ENCODE measurements around the gene NHSL1. TPM values are rescaled to one million over a fixed set of nuclear protein-coding genes. Genes with fewer than 3 reads are reported as not detected.
A peak's percentile ranks its signal among the peaks of the same experiment; 100 is the strongest.

The NHSL1 gene
- total and polyA plus RNA-seq, 9 of the 15 experiments (the other 6 are each of a cell fraction or from before 2014, with no cell fraction given) = 0.09 to 0.20 TPM; not detected in 7

DNA sequence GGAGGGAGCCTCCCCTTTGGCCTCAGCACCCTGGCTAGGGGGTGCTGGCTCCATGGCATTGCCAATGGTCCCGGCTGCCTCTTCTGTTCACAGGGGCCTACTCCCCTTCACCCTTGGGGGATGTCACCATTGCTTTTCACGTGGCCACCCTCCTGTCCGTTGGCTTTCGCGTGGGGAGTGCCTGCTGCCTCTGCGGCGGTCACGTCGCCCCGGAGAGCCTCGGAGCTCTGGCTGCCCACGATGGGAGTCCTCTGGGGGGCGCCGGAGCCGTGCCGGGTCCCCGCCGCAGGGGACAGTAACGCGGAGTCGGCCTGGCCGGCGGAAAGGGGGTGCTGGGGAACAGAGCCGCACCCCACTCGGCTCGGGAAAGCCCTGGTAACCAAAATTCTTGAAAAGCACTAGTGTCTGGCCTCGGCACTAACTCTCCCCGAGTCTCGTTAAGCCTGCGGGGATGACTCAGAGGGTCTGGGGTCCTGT, 95.9 kb downstream of the NHSL1 start (continued):
- TF ChIP-seq PHF8 (IDR thresholded peaks at IDR 0.05; ENCODE audit: borderline replicate concordance, low read length) = no peak
- no peak for TF ChIP-seq ZEB2 (IDR thresholded peaks at IDR 0.05)
- TF ChIP-seq DDX20 (tag; IDR thresholded peaks at IDR 0.05; ENCODE audit: low read depth) = no peak
- TF ChIP-seq, protein P1, sequence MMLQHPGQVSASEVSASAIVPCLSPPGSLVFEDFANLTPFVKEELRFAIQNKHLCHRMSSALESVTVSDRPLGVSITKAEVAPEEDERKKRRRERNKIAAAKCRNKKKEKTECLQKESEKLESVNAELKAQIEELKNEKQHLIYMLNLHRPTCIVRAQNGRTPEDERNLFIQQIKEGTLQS (IDR thresholded peaks at IDR 0.05) = peak; percentile 52; the same call in 1 of the 2 replicates
- TF ChIP-seq, protein P1 (CRISPR knock-in tag; conservative IDR thresholded peaks at IDR 0.05) = no peak
- no peak for TF ChIP-seq NFIC (IDR thresholded peaks at IDR 0.05)
- TF ChIP-seq, protein P2, sequence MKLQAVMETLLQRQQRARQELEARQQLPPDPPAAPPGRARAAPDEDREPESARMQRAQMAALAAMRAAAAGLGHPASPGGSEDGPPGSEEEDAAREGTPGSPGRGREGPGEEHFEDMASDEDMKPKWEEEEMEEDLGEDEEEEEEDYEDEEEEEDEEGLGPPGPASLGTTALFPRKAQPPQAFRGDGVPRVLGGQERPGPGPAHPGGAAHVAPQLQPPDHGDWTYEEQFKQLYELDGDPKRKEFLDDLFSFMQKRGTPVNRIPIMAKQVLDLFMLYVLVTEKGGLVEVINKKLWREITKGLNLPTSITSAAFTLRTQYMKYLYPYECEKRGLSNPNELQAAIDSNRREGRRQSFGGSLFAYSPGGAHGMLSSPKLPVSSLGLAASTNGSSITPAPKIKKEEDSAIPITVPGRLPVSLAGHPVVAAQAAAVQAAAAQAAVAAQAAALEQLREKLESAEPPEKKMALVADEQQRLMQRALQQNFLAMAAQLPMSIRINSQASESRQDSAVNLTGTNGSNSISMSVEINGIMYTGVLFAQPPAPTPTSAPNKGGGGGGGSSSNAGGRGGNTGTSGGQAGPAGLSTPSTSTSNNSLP (IDR thresholded peaks at IDR 0.05; ENCODE audit: borderline replicate concordance, low read depth, low read length) = no peak
- TF ChIP-seq JUN (IDR thresholded peaks at IDR 0.05; ENCODE audit: borderline replicate concordance, low read depth, low read length) = no peak
- TF ChIP-seq JUN (CRISPR knock-in tag; IDR thresholded peaks at IDR 0.05; ENCODE audit: borderline replicate concordance) = no peak
- TF ChIP-seq MED1 (CRISPR knock-in tag; IDR thresholded peaks at IDR 0.05; ENCODE audit: borderline replicate concordance) = no peak
- TF ChIP-seq JUNB (CRISPR knock-in tag; conservative IDR thresholded peaks at IDR 0.05) = no peak
- TF ChIP-seq NR3C1 (CRISPR knock-in tag; IDR thresholded peaks at IDR 0.05) = peak; percentile 41; the same call in 1 of the 2 replicates
- TF ChIP-seq ZNF699 (CRISPR knock-in tag; IDR thresholded peaks at IDR 0.05; ENCODE audit: insufficient replicate concordance) = no peak
- no peak for TF ChIP-seq ZNF766 (CRISPR knock-in tag; conservative IDR thresholded peaks at IDR 0.05)
- no peak for TF ChIP-seq CBFA2T3 (IDR thresholded peaks at IDR 0.05)
- TF ChIP-seq, protein P3, sequence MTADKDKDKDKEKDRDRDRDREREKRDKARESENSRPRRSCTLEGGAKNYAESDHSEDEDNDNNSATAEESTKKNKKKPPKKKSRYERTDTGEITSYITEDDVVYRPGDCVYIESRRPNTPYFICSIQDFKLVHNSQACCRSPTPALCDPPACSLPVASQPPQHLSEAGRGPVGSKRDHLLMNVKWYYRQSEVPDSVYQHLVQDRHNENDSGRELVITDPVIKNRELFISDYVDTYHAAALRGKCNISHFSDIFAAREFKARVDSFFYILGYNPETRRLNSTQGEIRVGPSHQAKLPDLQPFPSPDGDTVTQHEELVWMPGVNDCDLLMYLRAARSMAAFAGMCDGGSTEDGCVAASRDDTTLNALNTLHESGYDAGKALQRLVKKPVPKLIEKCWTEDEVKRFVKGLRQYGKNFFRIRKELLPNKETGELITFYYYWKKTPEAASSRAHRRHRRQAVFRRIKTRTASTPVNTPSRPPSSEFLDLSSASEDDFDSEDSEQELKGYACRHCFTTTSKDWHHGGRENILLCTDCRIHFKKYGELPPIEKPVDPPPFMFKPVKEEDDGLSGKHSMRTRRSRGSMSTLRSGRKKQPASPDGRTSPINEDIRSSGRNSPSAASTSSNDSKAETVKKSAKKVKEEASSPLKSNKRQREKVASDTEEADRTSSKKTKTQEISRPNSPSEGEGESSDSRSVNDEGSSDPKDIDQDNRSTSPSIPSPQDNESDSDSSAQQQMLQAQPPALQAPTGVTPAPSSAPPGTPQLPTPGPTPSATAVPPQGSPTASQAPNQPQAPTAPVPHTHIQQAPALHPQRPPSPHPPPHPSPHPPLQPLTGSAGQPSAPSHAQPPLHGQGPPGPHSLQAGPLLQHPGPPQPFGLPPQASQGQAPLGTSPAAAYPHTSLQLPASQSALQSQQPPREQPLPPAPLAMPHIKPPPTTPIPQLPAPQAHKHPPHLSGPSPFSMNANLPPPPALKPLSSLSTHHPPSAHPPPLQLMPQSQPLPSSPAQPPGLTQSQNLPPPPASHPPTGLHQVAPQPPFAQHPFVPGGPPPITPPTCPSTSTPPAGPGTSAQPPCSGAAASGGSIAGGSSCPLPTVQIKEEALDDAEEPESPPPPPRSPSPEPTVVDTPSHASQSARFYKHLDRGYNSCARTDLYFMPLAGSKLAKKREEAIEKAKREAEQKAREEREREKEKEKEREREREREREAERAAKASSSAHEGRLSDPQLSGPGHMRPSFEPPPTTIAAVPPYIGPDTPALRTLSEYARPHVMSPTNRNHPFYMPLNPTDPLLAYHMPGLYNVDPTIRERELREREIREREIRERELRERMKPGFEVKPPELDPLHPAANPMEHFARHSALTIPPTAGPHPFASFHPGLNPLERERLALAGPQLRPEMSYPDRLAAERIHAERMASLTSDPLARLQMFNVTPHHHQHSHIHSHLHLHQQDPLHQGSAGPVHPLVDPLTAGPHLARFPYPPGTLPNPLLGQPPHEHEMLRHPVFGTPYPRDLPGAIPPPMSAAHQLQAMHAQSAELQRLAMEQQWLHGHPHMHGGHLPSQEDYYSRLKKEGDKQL (CRISPR knock-in tag; IDR thresholded peaks at IDR 0.05; ENCODE audit: borderline replicate concordance) = no peak
- TF ChIP-seq MCM2 (IDR thresholded peaks at IDR 0.05; ENCODE audit: low read depth) = no peak
- 0 out of 2 replicates have a peak, but pooled peaks have one; percentile 19 for TF ChIP-seq ZNF584 (CRISPR knock-in tag; IDR thresholded peaks at IDR 0.05; ENCODE audit: low read depth)
- no peak for TF ChIP-seq CREB1 (IDR thresholded peaks at IDR 0.05)
- peak; percentile 9; the same call in 1 of the 2 replicates for TF ChIP-seq CREB1 (CRISPR knock-in tag; IDR thresholded peaks at IDR 0.05)

Data from K562 (cell line).